Activated naive CD4-positive, alpha-beta T cell treated with anti-CD3 and anti-CD28 coated beads, Interleukin-2, amount 50 U/mL, for 24 hours (primary cell): ENCODE results near the gene MMP12.
"Not testable (repeated sequence)": the region's sequence is repeated elsewhere in the genome, so short reads cannot be mapped to it uniquely, and the experiment has no call there.

Experiments used
- H3K27ac Mint-ChIP-seq: one replicate; pipeline ENCODE4 v1.8.0; 2021; ENCODE audit warnings: mild to moderate bottlenecking, mixed read lengths
- H3K27me3 Mint-ChIP-seq: one replicate; pipeline ENCODE4 v1.8.0; 2021; ENCODE audit warnings: mixed read lengths
- H3K36me3 Mint-ChIP-seq: one replicate; pipeline ENCODE4 v1.8.0; 2021; ENCODE audit warnings: mixed read lengths
- H3K4me1 Mint-ChIP-seq: one replicate; pipeline ENCODE4 v1.8.0; 2021; ENCODE audit warnings: mixed read lengths
- H3K4me3 Mint-ChIP-seq: one replicate; pipeline ENCODE4 v1.8.0; 2021; ENCODE audit warnings: mild to moderate bottlenecking, mixed read lengths
- H3K9me3 Mint-ChIP-seq: one replicate; pipeline ENCODE4 v1.8.0; 2021; ENCODE audit warnings: mixed read lengths

The MMP12 gene

GRCh38 chr11:102874852-102875251, at the start of gene MMP12:
Gene MMP12, minus strand, starts transcription at chr11:102874982. Its CDS starts 45 bp downstream, at chr11:102874937.
- H3K4me3 Mint-ChIP-seq: no peak within 1 kb of the TSS
- no peaks in the 10 kb centered on the region for H3K9me3 Mint-ChIP-seq
- no peak within 1 kb of the TSS for H3K27ac Mint-ChIP-seq

GRCh38 chr11:102921587-102922220, 46.9 kb upstream of the MMP12 start:
- Mint-ChIP-seq H3K4me3 (no peak overlapping the region), H3K9me3 (no peaks in the 10 kb centered on the region), H3K4me1 (peaks cover 4% of the 10 kb centered on the region), H3K27ac (no peak overlapping the region), H3K36me3 (no peaks in the 10 kb centered on the region), H3K27me3 (peaks cover 3% of the 10 kb centered on the region)

More at GRCh38 chr11:102874852-102875251, at the start of gene MMP12:
- Mint-ChIP-seq H3K36me3 (no peaks in the 10 kb centered on the region), H3K27me3 (peaks cover 9% of the 10 kb centered on the region), H3K4me1 (no peaks in the 10 kb centered on the region)

DNA sequence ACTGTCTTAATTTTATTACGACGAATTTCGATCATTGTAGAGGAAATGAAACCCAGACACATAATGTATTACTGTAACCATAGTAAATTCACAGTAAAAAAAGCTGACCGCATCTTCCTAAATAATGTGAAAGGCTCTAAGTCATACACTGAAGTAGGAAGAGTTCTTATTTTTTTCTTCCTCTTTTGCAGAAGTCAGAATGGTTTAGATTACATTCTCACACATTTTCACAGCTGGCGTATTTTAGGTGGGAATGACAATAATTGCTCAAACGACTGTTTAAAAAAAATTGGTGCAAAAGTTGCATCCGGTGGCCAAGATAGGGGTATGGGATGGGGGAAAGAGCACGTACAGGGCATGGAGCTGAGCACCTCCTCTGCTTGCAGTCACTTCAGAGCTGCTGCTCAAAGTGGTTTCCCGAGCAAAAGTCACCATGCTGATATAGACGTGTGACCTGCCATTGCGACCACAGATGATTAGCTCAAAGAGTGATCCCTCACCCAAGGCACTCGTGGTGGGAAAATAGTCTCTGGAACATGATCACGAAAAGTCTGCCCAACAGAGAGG, 45.4 kb upstream of the MMP12 start:
- Mint-ChIP-seq H3K36me3 (no peaks in the 10 kb centered on the region), H3K27ac (no peak overlapping the region), H3K27me3 (peaks cover 3% of the 10 kb centered on the region), H3K9me3 (no peaks in the 10 kb centered on the region), H3K4me1 (peaks cover 4% of the 10 kb centered on the region), H3K4me3 (no peak overlapping the region)

DNA sequence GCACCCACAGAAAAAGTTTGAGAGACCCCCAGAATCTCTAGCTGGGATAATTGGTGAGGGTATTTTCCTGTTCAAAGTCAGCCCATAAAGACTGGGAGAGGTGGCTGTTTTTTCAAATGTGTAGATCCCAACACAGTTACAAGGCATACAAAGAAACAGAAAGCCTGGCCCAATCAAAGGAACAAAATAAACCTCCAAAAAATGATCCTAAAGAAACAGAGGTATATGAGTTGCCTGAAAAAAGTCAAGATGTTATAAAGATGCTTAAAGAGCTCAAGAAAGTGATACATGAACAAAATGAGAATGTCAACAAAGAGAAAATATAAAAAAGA, 40.2 kb upstream of the MMP12 start:
- Mint-ChIP-seq H3K27me3 (peaks cover 4% of the 10 kb centered on the region), H3K27ac (no peak overlapping the region), H3K36me3 (no peaks in the 10 kb centered on the region), H3K9me3 (no peaks in the 10 kb centered on the region), H3K4me1 (peaks cover 2% of the 10 kb centered on the region), H3K4me3 (no peak overlapping the region)

- no peak overlapping the region for H3K4me3 Mint-ChIP-seq
- no peaks in the 10 kb centered on the region for H3K4me1 Mint-ChIP-seq
- H3K9me3 Mint-ChIP-seq: no peaks in the 10 kb centered on the region
- H3K27ac Mint-ChIP-seq: no peak overlapping the region
- no peaks in the 10 kb centered on the region for H3K36me3 Mint-ChIP-seq
- peaks cover 4% of the 10 kb centered on the region for H3K27me3 Mint-ChIP-seq
Observed at GRCh38 chr11:102914238-102915043, 39.7 kb upstream of the MMP12 start.

- peaks cover 11% of the 10 kb centered on the region for H3K27me3 Mint-ChIP-seq
- no peaks in the 10 kb centered on the region for H3K4me1 Mint-ChIP-seq
- H3K9me3 Mint-ChIP-seq: no peaks in the 10 kb centered on the region
- no peak overlapping the region for H3K4me3 Mint-ChIP-seq
- no peaks in the 10 kb centered on the region for H3K36me3 Mint-ChIP-seq
- H3K27ac Mint-ChIP-seq: no peak overlapping the region
Observed at GRCh38 chr11:102912482-102912830, 37.7 kb upstream of the MMP12 start.

DNA sequence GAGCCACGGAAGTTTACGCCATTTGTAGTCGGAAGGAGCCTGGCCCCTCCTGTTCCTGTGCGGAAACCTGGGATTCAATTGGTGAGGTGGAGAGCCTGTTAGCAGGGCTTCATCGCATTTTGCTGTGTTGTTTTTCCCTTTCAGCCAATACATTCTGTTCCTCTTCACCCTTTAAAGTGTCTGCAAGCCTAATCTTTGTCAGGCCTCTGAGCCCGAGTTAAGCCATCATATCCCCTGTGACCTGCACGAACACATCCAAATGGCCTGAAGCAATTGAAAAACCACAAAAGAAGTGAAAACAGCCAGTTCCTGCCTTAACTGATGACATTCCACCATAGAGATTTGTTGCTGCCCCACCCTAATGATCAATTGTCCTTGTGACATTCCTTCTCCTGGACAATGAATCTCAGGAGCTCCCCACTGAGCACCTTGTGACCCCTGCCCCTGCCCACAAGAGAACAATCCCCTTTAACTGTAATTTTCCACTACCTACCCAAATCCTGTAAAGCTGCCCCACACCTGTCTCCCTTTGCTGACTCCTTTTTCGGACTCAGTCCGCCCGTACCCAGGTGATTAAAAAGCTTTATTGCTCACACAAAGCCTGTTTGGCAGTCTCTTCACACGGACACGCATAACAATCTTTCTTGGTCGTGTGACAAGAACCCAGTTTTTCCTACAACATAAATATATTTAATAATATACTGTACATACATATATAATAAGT, 37.1 kb upstream of the MMP12 start:
- H3K36me3 Mint-ChIP-seq: no peaks in the 10 kb centered on the region
- H3K9me3 Mint-ChIP-seq: no peaks in the 10 kb centered on the region
- no peak overlapping the region for H3K27ac Mint-ChIP-seq
- no peak overlapping the region for H3K4me3 Mint-ChIP-seq
- H3K4me1 Mint-ChIP-seq: no peaks in the 10 kb centered on the region
- peaks cover 11% of the 10 kb centered on the region for H3K27me3 Mint-ChIP-seq

GRCh38 chr11:102905848-102906247, 31.1 kb upstream of the MMP12 start:
- not testable (repeated sequence) for H3K27me3 Mint-ChIP-seq, H3K9me3 Mint-ChIP-seq, H3K27ac Mint-ChIP-seq, H3K4me3 Mint-ChIP-seq, H3K36me3 Mint-ChIP-seq, H3K4me1 Mint-ChIP-seq

GRCh38 chr11:102903895-102904294, 29.1 kb upstream of the MMP12 start:
- not testable (repeated sequence) for H3K4me3 Mint-ChIP-seq, H3K36me3 Mint-ChIP-seq, H3K9me3 Mint-ChIP-seq, H3K27ac Mint-ChIP-seq, H3K4me1 Mint-ChIP-seq
- peaks cover 10% of the 10 kb centered on the region for H3K27me3 Mint-ChIP-seq

- H3K27me3 Mint-ChIP-seq: peaks cover 5% of the 10 kb centered on the region
- H3K4me1 Mint-ChIP-seq: no peaks in the 10 kb centered on the region
- no peak overlapping the region for H3K27ac Mint-ChIP-seq
- H3K36me3 Mint-ChIP-seq: no peaks in the 10 kb centered on the region
- H3K9me3 Mint-ChIP-seq: peaks cover 7% of the 10 kb centered on the region
- H3K4me3 Mint-ChIP-seq: no peak overlapping the region
Observed at GRCh38 chr11:102900346-102900745, 25.6 kb upstream of the MMP12 start.

DNA sequence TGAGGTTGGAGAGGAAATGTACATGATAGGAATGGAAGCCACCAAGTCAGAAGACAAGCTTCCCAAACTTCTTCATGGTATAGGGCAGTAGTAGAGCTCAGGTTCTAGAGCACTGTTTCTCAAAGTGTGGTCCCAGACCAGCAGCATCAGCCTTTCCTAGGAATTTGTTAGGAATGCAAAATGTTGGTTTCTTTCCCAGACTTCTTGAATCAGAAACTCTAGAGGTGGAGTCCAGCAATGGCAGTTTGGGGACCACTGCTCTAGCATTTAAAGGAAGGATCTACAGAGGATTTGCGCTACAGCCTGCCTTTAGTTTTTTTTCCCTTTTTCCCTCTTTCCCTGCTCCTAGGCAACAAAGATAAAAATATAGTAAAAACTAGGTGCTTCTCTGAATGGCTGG, 17.0 kb upstream of the MMP12 start:
- Mint-ChIP-seq H3K27ac (no peak overlapping the region), H3K36me3 (no peaks in the 10 kb centered on the region), H3K9me3 (peaks cover 13% of the 10 kb centered on the region), H3K4me3 (no peak overlapping the region), H3K27me3 (peaks cover 4% of the 10 kb centered on the region), H3K4me1 (no peaks in the 10 kb centered on the region)

- Mint-ChIP-seq H3K36me3 (no peaks in the 10 kb centered on the region), H3K27me3 (peaks cover 4% of the 10 kb centered on the region), H3K4me3 (no peak overlapping the region), H3K27ac (no peak overlapping the region), H3K9me3 (no peaks in the 10 kb centered on the region), H3K4me1 (no peaks in the 10 kb centered on the region)
Observed at GRCh38 chr11:102886999-102887398, 12.2 kb upstream of the MMP12 start.

DNA sequence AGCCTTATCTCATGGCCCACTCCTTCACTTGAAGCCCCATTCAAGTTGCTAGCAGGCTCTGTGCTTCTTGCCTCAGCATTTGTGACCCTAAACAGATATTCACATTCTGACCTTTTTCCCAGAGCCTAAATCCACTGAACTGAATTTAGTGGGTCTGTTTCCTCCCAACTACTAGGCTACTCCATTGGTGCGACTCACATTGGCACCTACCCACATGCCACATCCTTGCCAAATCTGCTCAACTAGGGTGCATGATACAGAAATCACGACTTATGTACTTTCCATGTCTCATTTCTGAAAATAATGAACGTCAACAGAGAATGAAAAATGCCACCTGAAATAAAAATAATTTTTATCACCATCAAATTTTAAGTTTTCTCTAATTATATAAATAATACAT, 8.4 kb upstream of the MMP12 start:
- Mint-ChIP-seq H3K27ac (no peak overlapping the region), H3K9me3 (no peaks in the 10 kb centered on the region), H3K4me3 (no peak overlapping the region), H3K4me1 (no peaks in the 10 kb centered on the region), H3K27me3 (peaks cover 4% of the 10 kb centered on the region), H3K36me3 (no peaks in the 10 kb centered on the region)

DNA sequence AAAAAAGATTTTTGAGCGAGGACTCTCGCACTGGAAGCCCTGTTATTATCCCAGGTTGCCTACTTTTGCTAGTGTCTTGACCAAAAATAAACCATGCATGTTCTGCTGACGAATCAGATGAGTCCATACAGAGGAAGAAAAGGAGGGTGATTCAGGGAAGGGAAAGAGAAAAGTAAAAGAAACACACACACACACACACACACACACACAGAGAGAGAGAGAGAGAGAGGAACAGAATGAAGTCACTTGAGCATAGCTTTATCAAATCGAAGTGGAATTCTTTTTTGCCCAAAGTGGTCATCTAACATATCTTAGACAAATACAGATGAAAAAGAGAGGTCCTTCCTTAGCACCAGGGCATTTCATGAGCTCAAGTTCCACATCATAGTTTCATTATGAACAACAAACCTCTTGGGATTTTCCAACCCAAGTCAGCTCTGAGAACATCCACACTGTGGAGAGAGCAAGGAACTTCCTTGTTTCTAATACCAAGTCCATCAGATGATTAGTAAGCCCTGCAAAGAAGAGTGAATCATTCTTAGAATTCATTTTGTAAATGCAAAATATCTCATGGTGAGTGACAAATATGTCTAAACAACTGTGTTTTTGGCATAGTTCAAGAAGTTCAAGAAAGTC, 7.7 kb upstream of the MMP12 start:
- H3K4me3 Mint-ChIP-seq: no peak overlapping the region
- H3K4me1 Mint-ChIP-seq: no peaks in the 10 kb centered on the region
- no peak overlapping the region for H3K27ac Mint-ChIP-seq
- no peaks in the 10 kb centered on the region for H3K9me3 Mint-ChIP-seq
- H3K27me3 Mint-ChIP-seq: peaks cover 4% of the 10 kb centered on the region
- no peaks in the 10 kb centered on the region for H3K36me3 Mint-ChIP-seq

DNA sequence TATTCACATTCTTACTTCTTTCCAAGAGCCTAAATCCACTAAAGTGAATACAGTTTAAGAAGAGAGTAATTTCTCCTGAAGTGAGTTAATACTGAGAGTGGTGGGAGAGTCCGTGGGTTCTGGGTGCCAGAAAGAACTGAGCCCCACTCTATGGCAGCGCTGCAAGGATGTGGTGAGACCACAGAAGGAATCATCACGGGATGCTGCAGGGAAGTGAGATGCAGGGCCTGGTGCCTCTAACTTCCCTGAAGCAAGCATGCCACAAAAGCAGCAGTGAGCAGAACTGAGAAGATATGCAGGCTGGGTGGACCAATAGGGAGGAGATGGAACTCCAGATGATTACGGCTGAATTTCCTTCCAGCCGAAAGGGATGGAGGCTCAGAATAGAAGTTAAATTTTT, 5.0 kb upstream of the MMP12 start:
- Mint-ChIP-seq H3K9me3 (no peaks in the 10 kb centered on the region), H3K27ac (no peak overlapping the region), H3K36me3 (no peaks in the 10 kb centered on the region), H3K27me3 (peaks cover 3% of the 10 kb centered on the region), H3K4me1 (no peaks in the 10 kb centered on the region), H3K4me3 (no peak overlapping the region)

DNA sequence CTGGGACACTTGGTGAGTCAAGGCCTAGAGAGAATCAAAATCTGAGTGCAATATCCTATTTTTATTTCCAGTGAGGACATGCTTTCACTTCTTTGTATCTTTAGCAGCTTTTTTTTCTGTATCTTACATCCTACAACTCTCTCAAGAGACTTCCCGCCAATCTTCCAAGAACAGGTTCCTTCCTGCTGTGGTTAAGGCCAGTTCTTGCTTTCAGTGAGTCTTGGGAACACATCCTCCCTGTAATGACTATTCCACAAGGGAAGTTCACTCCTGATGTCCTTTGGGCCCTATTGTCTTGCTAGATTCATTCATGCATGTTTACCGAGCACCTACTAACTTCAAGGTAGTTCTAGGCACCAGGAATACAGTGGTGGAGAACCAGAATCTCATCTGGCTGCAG, 3.8 kb upstream of the MMP12 start:
- Mint-ChIP-seq H3K4me3 (no peak overlapping the region), H3K9me3 (no peaks in the 10 kb centered on the region), H3K36me3 (no peaks in the 10 kb centered on the region), H3K27me3 (peaks cover 3% of the 10 kb centered on the region), H3K27ac (no peak overlapping the region), H3K4me1 (no peaks in the 10 kb centered on the region)
